Measurements from ENCODE around the gene CPA2.

CPA2 gene

GRCh38 chr7:130256704-130257103 lies 10.0 kb upstream of the CPA2 start:
- no peak for DNase-seq

DNA sequence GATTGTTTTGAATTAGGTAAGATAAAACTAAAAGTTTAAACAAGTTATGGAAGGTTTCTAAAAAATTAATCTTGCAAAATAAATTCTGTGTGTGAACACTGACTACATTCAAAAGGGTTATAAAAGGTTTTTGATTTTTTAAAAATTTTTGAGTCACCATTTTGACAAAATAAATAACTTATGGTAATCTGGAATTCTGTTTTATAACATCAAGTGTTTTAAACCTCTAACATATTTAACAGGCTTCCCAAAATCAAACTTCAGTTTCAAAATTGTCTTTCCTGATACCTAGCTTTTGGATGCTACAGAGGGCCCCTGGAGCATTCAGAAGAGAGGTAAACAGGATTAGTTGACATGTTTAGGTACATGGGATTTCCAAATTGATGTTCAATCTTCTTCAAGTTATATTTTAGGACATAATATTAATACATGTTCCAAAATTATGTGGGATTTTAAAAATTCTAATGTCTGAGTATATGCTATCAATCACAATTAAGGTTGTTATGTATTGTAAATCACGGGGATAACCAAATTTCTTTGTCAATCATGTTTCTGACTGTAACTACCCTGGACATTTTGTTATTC lies 8.1 kb upstream of the CPA2 start:
- DNase-seq = no peak

DNA sequence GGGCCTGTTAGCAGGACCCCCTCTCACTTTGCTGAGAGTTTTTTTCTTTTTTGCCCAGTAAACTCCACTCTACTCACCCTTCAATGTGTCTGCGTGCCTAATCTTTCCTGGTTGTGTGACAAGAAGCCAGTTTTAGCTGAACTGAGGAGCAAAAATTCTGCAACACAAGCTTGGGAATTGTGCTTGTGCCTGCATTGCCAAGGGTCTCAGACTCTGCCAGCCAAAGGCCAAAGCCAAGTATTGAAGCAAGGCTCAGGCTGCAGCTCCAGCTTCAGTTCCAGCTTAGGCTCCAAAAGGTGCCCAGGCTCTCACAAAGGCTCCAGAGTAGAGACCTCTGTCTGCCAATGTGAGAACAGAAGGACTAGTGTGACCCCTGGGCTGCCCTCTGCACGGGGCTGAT lies 4.2 kb upstream of the CPA2 start:
- no peak for DNase-seq

DNA sequence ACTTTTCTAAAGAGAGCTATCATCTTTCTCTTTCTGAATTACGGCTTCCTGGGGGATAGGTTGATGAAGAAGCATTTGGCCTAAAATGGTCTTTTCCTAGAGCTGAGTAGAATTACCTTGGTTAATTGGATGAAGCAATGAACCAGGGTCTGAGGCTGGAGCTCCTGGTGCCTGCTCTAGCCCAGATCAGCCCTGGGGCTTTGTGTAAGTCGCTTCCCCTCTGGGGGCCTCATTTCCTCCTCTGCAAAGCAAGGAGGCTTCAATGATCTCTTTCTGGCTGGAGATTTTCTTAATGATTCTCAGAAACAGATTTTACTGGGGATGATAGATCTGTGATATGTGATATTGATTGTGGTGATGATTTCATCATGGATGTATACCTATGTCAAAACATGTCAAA lies 3.5 kb upstream of the CPA2 start:
- DNase-seq = no peak

- no peak for DNase-seq
These were observed 278 bp downstream of the CPA2 start for GRCh38 chr7:130266961-130267321.

- DNase-seq = peak in 2 of 3 experiments; percentile 22 to 67
These were observed 2.0 kb downstream of the CPA2 start for GRCh38 chr7:130268463-130269317.

DNA sequence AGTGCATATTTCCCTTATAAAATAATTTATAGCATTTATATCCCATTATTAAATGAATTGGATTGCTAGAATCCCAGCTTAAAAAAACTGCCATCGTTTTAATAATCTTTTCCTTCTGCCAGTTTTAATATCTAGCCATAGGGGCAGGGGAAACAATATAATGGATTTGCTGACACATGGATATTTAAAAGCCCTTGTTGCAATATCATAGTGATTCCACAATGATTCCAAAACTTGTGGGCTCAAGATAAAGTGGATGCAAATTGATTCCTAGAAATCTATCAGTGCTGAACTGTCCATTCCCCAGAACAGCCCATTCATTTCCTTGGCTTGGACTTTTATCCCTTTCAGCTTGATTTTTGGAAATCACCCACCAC lies 2.6 kb downstream of the CPA2 start:
- DNase-seq = no peak

GRCh38 chr7:130270947-130271800 lies 4.5 kb downstream of the CPA2 start:
- DNase-seq = peak in 1 of 3 experiments; percentile 36

DNA sequence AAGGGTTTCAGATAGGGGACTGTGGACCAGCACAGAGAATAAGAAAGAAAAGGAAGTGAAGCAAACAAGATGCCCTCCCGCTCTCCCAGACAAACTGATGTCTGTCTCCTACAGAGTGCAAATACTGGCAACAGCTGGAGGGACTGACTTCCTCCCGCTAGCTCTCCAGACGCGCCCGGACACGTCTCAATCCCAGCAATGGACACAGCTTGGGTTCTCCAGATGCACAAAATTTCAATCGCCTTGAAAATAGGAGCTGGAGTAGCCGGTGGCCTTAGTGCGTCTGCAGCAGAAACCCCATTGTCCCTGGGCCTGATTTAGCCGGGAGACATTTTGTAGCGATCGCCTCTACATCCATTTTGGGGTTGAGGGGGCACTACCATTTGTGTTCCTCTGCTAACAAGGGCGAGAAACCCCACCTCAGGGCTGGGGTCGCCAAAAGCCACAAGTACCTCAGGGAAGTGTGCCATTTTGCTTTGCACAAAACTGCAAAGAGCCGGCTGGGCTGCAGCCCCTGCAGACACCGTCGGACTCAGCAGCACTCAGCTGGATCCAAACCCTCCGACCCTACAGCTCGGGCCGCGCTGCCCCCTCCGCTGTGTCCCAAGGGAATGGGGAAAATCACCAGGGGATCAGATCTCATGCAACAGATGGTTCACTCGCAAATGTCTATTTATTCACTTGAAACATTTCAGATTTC lies 5.9 kb downstream of the CPA2 start:
- DNase-seq = peak; percentile 80 to 94 (median 86)

DNA sequence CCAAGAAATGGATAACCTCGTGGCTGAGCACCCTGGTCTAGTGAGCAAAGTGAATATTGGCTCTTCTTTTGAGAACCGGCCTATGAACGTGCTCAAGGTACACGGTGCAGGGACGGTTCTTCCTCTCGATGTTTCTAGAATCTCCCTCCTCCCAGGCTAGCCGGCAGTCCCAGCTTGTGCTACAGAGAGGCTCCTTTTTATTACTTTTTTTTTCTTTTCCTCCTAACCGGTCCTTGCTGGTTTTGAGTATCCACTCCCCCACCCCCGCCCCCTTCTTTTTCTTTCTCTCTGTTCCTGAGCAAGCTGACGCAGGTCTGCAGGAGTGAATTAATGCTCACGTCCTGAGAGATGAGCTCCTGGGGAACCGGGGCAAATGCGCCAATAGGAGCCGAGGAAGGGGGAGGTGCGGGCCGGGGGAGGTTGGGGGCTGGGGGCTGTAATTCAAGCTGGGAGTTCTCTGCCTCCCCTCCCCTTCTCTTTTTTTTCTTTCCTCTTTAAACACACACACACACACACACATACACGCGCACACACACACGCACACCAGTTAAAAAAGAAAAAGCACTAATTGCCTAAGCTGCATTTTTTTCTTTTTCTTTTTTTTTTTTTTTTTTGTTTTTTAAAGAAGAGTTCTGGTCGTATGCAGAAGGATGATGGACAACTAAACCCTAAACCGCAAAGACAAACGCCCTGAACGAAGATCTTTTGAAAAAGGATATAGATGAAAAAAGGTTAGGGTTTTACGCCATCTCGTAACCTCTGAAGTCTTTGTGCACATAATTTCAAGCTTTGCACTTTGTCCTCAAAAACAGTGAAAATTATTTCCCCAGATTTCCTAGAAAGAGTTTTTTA lies 6.6 kb downstream of the CPA2 start:
- peak; percentile 88 to 98 (median 96) for DNase-seq

- peak; percentile 58 to 86 (median 83) for DNase-seq
These were observed 7.2 kb downstream of the CPA2 start for GRCh38 chr7:130273933-130274255.

GRCh38 chr7:130274296-130274695 lies 7.6 kb downstream of the CPA2 start:
- DNase-seq = no peak

DNA sequence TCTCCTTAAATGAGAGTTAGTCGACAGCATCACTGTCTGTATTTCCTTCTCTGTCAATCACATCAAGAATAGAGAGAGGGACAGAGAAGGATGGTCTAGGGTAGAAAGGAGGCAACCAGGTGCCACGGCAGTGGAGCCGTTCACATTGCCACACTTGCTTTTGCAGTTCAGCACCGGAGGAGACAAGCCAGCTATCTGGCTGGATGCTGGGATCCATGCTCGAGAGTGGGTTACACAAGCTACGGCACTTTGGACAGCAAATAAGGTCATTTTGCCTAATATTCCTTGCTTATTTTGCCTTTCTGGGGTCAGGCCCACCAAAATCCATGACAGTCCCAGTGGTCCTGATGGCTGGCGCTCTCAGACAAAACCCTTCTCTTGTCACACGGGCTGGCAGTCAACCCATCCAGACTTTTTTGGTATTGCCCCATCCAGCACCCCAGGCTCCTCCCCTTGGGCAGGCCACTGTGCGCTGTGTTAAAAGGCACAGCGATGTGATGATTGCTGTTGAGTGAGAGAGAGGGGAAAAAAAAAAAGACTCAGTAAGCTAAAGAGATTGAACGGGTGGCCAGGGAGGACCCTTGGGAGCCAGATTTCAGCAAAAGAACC lies 8.4 kb downstream of the CPA2 start:
- DNase-seq = peak; percentile 45 to 78 (median 66)

- DNase-seq = peak; percentile 39 to 68 (median 44)
These were observed 9.2 kb downstream of the CPA2 start for GRCh38 chr7:130275826-130276297.

- peak in 1 of 3 experiments; percentile 49 for DNase-seq
These were observed 10.4 kb downstream of the CPA2 start for GRCh38 chr7:130276796-130277762.

DNA sequence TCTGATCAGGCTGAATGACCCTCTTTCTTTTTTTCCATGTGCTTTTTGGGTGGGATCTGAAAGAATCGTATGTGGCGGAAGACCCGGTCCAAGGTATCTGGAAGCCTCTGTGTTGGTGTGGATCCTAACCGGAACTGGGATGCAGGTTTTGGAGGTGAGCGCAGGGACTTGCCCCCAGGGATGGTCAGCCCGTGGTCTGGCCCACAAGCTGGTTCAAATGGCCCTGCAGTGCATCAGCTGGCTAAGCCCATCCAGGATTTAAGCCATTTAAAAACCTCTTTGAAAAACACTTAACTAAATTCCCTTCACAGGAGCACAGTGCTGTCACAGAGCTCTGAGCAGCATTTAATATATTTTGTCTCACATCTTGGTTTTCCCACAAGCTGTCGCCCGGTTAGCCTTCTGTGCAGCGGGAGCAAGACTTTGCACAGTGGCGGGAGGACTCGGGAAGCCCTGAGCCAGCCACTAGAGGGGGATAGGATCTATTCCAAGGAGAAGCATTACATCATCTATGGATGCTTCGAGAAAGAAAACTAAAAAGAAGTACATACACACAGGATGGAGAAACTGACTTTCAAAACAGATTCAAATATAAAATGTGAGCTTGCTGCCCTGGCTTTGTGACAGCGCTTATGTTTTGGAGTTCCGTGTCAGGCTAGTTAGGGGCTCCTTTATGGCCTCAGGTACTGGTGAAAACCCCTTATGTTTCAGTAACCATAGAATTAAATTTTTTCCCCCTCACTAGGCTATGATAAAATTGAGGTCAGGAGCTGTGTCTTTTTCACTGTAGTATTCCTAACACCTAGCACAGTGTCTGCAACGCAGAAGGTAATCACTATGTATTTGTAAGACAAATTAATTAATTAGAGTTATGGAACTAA lies 11.3 kb downstream of the CPA2 start:
- peak; percentile 13 to 73 (median 64) for DNase-seq

DNA sequence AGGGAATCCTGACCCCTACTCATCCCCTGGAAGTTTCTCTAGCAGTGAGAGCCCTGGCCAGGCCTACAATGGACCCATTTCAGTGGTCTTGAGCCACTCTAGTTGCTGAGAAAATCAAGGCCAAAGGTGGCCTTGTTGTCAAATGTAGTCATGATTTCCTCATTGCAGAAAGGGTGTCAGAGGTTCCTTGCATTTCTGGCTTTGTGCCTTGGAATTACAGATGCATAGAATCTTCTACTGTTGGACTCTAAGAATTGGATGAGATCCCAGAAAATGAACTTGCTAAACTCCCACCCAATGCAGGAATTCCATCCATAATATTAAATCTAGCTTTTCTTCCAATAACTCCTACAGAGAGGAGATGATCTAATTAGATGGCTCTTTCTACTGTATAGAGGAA lies 12.2 kb downstream of the CPA2 start:
- DNase-seq = no peak

GRCh38 chr7:130279286-130279685 lies 12.6 kb downstream of the CPA2 start:
- no peak for DNase-seq

- DNase-seq = no peak
These were observed 13.2 kb downstream of the CPA2 start for GRCh38 chr7:130279906-130280305.

Data from NCI-H1417 (cell line).